ENCODE data around the gene ZNF778. TPM values are rescaled to one million over a fixed set of nuclear protein-coding genes. Genes with fewer than 3 reads are reported as not detected.

Gene ZNF778
- total RNA-seq, 1 experiment from 2014 or later, result 16.4 TPM

DNA sequence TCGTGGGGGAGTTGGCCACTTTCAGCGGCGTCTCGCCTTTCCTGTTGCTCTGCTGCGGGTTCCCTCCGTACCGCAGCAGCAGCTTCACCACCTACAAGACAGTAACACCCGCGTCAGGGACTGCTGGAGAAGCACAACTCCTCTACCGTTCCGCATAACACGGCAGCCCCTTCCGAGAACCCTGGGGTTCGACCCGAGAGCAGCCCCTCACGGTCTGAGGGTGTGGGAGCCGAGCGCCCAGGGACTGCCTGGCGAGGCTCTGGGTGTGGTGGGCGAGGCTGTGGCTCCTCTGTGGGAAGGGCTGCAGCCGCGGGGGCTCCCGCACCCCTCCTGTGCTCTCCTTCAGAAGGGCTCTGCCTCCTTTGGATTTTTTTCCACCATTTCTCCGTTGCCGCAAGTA, 68.6 kb downstream of the ZNF778 start:
- Histone ChIP-seq H4K20me1 (ENCODE audit: control insufficient read depth, insufficient read depth, insufficient read length) (no peaks in the 10 kb centered on the region), H3K4ac (ENCODE audit: low read depth, low read length) (no peak overlapping the region), H3K4me1 (ENCODE audit: insufficient read depth, low read length) (no peaks in the 10 kb centered on the region; the same call in 1 of the 2 replicates), H3K79me1 (ENCODE audit: insufficient read depth, low read depth, low read length, poor library complexity, severe bottlenecking) (peaks cover 3% of the 10 kb centered on the region), H2AK5ac (ENCODE audit: insufficient read length, low read length) (no peak overlapping the region), H2BK20ac (ENCODE audit: low read depth, low read length, poor library complexity, severe bottlenecking) (no peak overlapping the region), H2BK5ac (ENCODE audit: insufficient read length, low read length) (no peak overlapping the region), H3K23me2 (ENCODE audit: insufficient read length, low read depth, low read length, poor library complexity, severe bottlenecking) (no peaks in the 10 kb centered on the region), H2BK15ac (ENCODE audit: low read depth, low read length) (no peak overlapping the region), H2BK120ac (ENCODE audit: low read depth, low read length, poor library complexity, severe bottlenecking) (no peak overlapping the region), H3K79me2 (ENCODE audit: insufficient read depth, low read length) (no peaks in the 10 kb centered on the region; the same call in 1 of the 2 replicates), H3K4me2 (ENCODE audit: insufficient read depth, insufficient read length, low read length) (no peak overlapping the region), H3T11ph (ENCODE audit: low read length) (no peak overlapping the region), H3K9ac (ENCODE audit: extremely low read depth, insufficient read length, low read length) (no peak overlapping the region), H3K23ac (ENCODE audit: insufficient read length, low read depth, low read length) (no peak overlapping the region), H2BK12ac (ENCODE audit: insufficient read length, low read depth, low read length) (no peak overlapping the region), H3K27ac (ENCODE audit: insufficient read length, low read depth, low read length) (no peak overlapping the region), H4K5ac (ENCODE audit: insufficient read length, low read depth, low read length) (no peak overlapping the region), H3K56ac (ENCODE audit: insufficient read length, low read depth, low read length) (no peak overlapping the region), H3K18ac (ENCODE audit: insufficient read length, low read depth, low read length) (no peak overlapping the region), H3K9me3 (ENCODE audit: control insufficient read depth, low read depth, low read length) (no peaks in the 10 kb centered on the region), H3K27me3 (ENCODE audit: insufficient read depth, low read length) (no peaks in the 10 kb centered on the region), H4K91ac (ENCODE audit: insufficient read length, low read depth, low read length) (no peak overlapping the region), H2AFZ (ENCODE audit: low read length) (no peak overlapping the region), H3K14ac (ENCODE audit: insufficient read depth, low read length) (no peak overlapping the region), H4K8ac (replicated peaks; ENCODE audit: insufficient read length, low read depth, low read length) (no peak overlapping the region)
- no peak for DNase-seq
- peak overlapping the region in 2 of 3 experiments; percentile 29 to 83; a peak in 1 of 7 replicates for H3K27ac Mint-ChIP-seq
- WGBS (ENCODE audit: extremely low coverage, insufficient read length, low lambda C conversion rate), result no CpG with 5 or more reads among the region's 25 CpGs
- no peak overlapping the region for H3K4me3 Mint-ChIP-seq
- H3K4me1 Mint-ChIP-seq, result peaks cover 13 to 17% of the 10 kb centered on the region in 2 experiments
- no peaks in the 10 kb centered on the region; the same call in none of the 2 replicates for H3K27me3 Mint-ChIP-seq (ENCODE audit: low read depth)
- H3K9me3 Mint-ChIP-seq, result no peaks in the 10 kb centered on the region
- TF ChIP-seq, protein P1, sequence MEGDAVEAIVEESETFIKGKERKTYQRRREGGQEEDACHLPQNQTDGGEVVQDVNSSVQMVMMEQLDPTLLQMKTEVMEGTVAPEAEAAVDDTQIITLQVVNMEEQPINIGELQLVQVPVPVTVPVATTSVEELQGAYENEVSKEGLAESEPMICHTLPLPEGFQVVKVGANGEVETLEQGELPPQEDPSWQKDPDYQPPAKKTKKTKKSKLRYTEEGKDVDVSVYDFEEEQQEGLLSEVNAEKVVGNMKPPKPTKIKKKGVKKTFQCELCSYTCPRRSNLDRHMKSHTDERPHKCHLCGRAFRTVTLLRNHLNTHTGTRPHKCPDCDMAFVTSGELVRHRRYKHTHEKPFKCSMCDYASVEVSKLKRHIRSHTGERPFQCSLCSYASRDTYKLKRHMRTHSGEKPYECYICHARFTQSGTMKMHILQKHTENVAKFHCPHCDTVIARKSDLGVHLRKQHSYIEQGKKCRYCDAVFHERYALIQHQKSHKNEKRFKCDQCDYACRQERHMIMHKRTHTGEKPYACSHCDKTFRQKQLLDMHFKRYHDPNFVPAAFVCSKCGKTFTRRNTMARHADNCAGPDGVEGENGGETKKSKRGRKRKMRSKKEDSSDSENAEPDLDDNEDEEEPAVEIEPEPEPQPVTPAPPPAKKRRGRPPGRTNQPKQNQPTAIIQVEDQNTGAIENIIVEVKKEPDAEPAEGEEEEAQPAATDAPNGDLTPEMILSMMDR (conservative IDR thresholded peaks at IDR 0.05), result no peak
- H3K36me3 Mint-ChIP-seq (ENCODE audit: insufficient read depth in 1 of 3, low read depth in 3 of 3), result peaks cover 9 to 30% (median 16%) of the 10 kb centered on the region in 3 experiments

Other genes starting within 250 kb of the ZNF778 start
- gene CBFA2T3, start 240.5 kb upstream of the ZNF778 start, total RNA-seq (2021), result 2.8 and 2.9 TPM in 2 replicates
- 22.3 and 31.3 TPM in 2 replicates for gene ACSF3, start 123.9 kb upstream of the ZNF778 start, total RNA-seq (2021)
- gene CDH15, start 46.0 kb upstream of the ZNF778 start, total RNA-seq (2021), result 0.18 and 0.28 TPM in 2 replicates
- gene SLC22A31, start 17.2 kb upstream of the ZNF778 start, total RNA-seq (2021), result 7.7 and 8.1 TPM in 2 replicates